ENCODE data around the gene GRIP1.

The GRIP1 gene

DNA sequence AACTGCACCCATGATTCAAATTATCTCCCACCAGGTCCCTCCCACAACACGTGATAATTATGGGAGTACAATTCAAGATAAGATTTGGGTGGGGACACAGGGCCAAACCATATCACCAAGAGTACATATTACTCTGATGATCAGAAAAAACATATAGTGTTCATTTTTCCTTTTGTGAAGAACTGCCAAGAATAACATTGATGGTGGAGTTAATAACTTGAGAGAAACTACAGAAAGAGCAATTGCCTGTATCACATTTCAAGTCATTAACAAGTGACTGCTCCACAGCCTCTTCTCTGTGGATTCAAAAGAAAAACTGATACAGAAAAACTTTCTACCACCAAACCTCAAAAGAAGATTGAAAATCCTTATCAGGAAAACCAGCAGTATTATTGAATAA is 34.7 kb downstream of the GRIP1 start:
- DNase-seq: no peak

DNA sequence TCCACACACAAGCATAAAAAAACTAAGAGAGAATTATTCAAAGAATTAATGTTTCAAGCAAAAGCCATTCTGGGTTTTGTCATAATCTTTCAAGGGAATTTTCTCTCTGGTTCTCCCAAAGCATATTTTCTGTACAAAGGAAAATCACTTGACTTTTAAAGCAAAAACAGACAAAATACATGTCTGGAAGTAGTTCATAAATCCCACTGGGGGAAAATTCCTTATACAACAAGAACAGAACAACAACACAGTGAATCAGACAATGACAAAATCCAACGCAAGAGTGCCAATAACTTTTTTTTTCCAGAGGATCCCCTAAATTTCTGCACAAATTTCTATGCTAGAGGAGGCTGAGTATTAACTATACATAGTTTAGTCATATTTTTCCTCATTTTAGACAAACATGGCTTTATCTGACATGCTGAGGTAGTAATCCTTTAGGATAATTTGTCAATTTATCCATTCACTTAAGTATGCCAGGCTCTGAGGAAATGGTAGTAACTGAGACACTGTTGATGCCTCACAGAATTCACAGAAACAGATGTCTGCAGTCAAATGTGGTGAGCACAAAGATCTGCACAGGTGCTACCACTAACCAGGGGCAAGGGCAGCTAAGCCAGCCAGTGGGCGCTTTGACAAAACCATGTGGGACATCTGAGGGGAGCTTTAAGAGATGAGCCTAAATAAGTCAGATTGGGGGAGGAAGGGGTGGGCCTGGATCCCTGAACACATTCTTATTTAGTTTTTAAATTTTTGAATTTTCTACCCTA is 38.0 kb downstream of the GRIP1 start:
- DNase-seq: no peak

DNA sequence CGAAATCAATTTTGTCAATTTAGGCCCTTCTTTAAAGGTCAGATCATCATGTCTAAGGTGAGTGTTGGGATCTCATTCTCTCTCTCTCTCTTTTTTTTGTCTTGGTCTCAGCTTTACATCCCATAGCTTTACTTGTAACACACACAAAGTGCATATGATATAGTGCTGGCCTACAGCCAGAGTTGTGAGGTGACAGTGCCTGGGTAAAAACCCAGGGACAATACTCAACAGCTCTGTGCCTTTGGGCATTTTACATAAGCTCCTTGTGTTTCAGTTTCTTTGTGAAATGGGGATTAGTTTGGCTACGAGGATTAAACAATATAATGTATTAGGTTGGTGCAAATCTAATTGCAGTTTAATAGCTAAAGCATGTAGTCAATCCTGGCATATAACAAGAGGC is 40.2 kb downstream of the GRIP1 start:
- DNase-seq: no peak

DNA sequence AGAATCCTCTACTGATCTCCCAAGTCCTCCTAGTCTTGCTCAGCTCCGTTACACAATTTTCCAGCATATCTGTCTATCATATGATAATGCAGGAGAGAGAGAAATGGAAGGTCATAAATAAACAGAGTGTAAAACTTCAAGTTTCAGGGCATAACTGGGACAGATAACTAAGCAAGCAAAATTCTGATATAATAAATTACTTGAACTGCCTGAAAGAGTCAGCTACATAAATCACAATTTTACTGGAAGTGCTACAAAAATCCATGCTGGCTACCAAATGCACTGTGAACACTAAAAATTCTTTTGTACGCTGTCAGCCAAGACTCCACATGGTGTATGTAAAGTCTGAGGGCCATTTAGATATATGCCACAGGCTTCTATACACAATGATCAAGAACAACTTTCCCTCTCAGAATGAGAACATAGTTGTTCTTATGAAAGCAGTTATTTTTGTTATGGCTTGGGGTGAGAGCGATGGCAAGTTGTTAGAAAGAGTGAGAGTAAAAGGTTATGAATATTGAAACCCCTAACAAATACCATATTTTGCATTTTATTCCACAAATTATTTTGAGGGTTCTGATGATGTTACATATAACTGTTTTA is 41.1 kb downstream of the GRIP1 start:
- DNase-seq: no peak

DNA sequence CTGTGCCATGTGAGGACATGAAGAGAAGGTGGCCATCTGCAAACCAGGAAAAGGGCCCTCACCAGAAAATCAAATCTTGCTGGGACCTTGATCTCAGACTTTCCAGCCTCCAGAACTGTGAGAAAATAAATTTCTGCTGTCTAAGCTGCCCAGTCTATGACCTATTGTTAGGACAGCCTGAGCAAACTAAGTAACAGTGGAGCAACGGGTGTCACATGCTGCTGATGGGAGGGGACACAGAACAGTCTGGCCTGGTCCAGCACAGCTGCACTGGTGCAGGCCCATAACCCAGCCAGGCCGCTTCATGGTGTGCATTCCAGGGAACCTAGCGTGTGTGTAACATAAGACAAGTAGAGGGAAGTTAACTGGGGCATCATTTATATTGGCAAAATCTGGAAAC is 42.1 kb downstream of the GRIP1 start:
- no peak for DNase-seq

DNA sequence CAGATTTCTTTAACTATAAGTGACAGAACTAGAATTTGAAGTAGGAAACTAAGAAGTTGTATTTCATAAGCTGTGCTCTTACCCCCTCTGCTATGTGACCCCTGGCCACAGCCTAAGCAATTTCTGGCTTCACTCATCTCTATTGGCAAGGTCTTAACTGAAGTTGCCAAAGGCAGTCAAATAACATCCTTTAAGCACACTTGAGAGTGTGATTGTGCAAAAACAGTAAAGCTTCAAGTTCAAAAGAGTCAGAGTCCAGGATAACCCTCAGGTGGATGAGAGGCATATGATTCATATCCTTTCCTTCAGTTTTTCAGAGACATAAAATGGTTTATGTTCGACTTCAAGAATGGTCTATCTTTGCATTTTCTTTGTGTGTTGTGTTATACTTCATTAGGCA is 45.2 kb downstream of the GRIP1 start:
- DNase-seq: no peak

DNA sequence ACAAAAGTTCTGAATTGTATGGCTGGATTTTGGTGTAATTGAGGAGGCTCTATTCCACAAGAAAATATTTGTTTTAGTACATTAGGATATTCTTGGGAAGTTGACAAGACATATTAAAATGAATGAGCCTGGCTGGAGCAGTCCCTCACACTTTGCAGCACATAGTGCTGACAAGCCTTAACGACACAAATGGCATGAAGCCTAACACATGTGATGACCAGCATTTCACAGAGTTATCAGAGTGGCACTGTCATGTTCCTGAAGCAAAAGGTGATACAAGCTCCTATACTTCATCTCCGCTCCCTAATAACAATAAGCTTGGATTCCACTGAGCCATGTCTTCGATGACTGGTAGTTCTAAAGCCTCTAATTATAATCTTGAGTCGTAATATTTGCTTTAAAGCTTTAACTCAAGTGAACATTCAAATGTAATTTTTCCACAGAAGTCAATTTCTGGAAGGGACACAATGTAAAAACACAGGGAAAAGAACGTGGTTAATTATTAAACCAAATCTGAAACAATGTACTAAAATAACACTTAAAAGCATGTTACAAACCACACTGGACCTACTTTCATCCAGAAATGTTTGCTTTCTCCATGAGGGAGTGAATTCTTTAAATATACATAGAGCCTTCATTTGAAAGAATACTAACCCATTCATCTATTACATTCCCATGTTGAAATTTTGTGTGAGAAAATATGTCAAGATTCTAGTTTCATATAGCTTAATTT is 49.6 kb downstream of the GRIP1 start:
- no peak for DNase-seq

DNA sequence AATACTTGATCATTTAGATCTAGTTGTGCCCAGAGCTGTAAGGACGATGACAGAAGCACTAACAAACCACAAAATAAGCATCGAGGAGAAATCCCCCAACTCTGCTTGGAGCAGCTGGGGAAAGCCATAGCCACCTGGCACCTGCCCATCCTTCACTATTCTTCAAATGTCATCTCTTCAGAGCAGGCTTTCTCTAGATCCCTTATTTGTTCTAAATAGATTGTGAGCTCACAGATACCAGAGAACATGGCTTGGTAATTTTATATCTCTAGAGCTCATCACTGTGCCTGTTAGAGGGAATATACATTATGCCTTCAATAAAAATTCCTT is 50.9 kb downstream of the GRIP1 start:
- peak; percentile 10 for DNase-seq

DNA sequence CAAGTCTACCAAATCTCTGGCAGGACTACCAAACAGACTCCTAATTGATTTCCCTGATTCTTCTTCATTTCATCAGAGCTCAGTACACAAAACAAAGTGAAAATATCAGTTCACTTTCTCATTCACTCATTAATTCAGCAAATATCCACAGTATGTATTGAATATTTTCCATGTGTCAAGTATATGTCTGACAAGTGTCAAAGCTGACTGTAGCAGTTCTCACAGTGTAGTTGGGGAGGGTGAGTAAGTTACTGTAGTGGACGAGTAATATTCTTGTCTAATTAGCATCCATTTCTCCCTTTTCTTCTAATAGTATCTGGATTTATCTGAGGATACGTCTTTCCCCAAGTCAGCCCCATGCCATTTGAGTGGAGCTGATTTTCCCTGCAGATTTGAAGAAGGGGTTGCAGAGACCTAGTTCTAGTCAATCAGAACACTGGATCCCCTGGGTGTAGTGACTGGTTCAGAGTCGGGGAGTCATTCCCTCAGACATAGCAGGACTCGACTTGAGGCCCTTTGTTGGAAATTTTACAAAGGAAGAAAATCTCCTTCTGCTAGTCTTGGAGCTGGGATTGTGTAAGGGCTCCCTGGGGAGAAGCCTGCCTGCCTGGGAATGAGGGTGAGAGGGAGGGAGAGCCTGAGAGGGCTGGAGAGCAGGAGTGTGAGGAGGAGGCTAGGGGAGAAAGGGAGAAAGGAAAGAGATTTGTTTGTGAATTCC is 51.4 kb downstream of the GRIP1 start:
- DNase-seq: no peak

DNA sequence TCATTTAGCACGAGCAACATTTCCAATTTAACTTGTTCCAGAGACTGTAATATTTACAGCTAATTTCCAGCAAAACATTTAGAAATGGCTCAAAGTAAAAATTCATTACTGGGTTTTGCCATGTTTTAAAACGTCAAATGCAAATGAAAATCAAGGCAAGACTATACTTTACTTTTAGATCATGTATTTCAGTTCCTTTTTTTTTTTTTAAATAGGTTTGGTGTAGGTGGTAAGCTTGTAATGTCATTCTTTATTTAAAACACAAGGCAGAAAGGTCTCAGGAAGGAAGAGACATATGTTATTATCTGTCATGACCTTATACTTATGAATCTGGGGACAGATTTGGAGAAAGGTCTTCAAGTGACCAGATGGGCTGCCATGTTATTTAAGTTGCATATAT is 54.1 kb downstream of the GRIP1 start:
- no peak for DNase-seq

DNA sequence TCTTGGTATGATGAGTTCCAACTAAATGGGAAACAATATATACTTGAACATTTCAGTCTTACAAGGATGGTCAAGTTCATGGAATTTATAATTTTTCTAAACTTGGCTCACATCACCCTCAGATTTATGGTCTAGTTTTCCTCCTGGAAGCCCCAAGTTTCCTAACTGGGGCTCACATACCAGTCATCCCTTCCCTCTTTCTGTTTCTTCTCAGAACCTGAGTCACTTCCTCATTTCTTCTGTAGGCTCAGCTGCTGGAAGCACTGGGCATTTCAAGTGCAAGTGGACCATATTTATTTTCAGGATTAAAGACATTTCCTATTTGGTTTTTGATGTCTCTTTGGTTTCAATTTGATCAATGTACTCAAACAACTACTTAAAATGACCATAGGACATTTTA is 55.4 kb downstream of the GRIP1 start:
- no peak for DNase-seq

DNA sequence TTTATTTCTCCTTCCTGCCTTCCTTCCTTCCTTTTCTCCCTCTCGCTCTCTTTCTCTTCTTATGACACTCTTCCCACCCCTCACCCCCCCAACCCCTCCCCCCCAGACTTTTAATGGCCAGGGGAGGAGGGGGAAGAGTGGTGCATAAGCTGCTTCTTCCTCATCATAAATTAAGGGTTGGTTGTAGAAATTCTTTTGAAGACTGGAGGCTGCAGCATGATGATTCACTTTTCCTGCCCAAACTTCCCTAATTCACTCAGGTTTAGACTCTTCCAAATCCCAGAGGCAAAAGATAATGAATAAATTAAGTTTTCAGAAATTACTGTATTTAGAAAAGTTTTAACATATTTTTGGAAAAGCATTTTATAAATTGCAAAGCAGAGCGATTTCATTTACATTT is 58.2 kb downstream of the GRIP1 start:
- no peak for DNase-seq

DNA sequence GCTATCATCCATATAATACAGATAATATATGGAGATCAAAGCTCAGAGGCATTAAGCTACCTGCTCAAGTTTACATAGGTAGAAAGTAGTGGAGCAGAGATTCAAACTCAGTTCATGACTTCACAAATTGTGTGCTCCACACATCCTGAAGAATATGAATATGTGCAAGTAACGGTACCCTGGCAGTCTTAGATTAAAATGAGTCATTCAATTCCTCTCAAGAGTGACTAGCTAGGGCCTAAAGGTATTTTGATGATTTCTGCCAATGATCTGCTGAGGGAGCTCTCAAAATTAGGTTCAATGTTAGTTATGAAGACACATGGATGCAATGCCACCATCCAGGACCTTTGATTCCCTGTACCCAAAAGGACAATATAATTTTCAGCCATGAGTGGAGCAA is 58.9 kb downstream of the GRIP1 start:
- no peak for DNase-seq

DNA sequence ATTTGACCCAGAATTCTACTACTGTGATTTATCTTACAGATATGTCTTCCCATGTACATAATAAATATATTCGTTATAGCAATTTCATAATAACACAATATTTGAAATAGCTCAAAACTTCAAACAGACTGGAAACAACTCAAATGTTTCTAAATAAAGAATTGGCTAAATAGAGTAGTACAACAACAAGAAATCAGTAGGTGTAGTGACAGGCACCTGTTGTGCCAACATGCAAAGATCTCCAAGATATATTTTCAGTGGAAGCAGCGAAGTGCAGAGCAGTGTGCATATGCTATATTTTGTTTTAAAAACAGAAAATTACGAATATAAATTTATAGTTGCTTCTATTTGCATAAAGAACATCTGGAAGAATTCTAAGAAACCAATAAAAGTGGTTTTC is 60.9 kb downstream of the GRIP1 start:
- DNase-seq: no peak

DNA sequence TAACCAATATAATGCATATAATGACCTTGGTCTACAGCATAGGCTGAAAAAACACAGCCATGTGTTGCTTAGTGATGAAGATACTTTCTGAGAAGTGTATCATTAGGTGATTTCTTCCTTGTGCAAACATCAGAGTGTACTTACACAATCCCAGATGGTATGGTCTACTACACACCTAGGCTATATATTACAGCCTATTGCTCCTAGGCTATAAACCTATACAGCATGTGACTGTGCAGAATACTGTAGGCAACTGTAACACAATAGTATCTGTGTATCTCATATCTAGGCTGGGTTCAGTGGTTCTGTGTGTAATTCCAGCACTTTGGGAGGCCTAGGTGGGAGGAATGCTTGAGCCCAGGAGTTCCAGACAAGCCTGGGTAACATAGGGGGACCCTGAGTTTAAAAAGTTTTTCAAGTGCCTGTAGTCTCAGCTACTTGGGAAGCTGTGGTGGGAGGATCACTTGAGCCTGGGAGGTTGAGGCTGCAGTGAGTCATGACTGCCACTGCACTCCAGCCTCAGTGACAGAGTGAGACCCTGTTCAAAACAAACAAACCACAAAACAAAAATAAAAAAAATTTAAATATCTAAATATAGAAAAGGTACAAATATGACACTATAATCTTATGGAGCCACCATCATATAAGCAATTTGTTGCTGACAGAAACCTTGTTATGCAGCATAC is 66.6 kb downstream of the GRIP1 start:
- DNase-seq: no peak

DNA sequence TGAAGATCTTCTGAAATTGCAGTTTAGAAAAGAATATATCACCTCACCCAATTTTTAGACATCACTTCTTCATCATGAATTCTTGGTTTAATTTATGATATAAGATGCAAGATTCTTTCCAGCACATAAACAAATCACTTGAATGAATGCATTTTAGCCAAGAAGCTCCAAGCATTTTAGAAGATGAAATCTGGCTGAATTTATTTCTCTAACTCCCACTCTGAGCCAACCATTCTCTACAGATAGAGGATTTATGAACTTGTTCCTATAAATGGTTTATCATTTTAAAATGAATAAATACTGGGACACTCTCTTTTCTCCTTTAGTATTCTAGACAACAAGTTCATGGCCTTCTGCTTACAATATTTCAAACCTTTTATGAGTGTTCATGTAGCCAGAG is 71.7 kb downstream of the GRIP1 start:
- DNase-seq: no peak

DNA sequence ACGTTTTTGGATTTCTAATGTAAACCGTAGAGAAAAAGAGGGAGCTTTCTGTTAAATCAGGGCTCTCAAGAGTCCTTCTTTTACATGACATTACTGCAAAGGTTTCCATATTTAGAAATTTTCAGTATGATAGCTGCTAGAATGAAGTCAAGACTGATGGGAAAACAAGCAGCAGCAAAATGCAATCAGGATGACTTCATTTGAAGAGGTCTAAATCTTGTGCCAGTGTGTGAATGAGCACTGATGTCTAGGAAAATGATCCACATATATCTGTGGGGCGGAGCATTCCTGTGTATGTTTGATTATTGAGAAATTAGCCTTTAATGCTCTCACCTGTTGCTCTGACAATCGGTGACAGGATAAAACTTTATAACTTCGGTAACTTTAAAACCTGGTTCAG is 73.6 kb downstream of the GRIP1 start:
- no peak for DNase-seq

DNA sequence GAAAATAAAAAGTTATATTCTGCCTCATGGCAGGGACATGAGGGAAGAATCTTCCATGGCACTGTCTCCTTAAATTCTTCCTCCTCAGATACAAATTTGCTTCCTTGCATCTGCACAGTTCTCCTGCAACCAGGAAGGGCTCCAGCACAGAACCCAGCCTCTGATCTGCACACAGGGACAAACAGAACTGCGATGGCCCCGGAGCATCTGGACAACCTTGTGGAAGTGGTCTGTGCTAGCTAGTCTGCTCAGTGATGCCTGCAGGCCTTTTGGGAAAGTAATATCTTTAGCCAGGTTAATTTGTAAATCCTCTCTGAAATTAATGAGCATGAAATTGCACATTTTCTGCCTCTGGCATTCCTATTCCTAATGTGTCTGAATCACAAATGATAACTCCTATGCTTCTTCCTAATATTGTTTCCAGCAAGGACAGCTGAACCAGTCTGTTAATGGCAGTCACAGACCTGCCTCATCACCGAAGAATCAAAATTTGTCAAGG is 74.8 kb downstream of the GRIP1 start:
- DNase-seq: no peak

DNA sequence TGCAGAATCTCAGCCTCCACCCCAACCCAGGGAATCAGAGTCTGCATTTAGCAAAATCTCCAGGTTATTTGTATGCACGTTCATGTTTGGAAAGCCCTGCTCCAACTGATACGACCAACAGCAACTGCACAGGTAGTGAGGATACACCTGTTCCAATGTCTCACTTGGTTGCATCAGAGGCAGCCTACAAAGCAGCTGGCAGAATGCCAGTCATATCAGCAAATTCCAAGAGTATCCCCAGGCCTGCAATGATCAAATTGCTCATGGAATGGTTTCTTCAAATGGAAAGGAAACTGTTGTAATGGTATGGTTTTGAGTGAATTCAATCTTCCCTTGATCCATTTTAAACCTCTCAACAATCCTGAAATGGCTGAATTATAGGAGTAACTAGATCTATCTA is 75.4 kb downstream of the GRIP1 start:
- peak; percentile 52 for DNase-seq

DNA sequence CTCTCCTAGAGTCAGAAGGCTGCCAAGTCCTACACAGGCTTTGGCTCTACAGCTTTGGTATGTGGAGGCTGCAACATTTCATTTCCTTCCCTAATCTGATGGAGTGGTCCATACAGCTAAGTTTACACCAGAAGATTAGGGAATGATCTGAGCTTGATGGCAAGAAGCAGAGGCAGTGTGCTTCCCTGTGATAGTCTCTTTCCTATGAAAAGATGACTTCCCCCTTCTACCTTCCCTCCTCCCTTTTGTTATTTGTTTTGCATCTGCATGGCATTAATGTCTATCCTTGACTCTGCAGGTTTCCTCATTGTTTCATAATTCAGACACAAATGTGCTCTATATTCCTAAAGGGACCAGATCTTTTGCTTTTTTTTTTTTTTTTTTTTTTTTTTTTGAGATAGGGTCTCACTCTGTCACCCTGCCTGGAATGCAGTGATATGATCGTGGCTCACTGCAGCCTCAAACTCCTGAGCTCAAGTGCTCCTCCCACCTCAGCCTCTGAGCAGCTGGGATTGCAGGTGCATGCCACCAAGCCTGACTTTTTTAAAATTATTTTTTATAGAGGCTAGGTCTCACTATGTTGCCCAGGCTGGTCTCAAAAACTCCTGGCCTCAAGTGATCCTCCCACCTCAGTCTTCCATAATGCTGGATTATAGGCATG is 76.3 kb downstream of the GRIP1 start:
- no peak for DNase-seq

DNA sequence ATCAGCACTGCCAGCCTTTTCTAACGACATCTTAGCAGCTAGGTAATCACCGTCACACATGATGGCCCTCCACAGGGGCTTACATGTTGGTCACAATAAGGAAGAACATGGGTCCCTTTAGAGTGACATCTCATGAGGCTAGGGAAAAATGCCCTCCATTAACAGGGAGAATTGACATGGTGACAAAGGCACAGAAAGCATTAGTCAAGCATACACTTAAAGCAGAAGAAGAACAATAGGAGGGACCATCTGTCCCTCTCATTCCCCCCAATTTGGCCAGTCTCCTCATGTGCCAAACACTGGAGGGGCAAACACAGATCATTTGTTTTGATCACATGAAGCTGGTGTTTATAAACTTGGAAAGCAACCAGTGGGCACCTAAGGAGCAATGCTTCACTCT is 78.0 kb downstream of the GRIP1 start:
- DNase-seq: peak; percentile 80

DNA sequence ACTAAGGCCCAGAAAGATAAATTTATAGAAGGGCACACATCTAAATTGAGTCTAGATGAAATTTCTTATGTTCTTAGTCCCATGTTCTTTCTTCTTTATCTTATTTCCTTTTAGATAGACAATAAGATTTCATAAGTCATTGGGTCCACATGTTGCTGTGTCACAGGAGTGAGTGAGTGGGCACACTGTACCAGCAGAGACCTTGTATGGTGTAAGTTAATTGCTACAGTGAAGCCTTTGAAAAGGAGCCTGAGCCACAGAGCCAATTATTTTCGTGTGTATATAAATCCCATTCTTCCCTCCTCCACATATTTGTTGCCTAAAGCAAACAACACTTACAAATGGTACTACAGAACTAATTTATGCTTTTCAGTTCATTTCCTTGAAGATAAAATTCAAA is 79.1 kb downstream of the GRIP1 start:
- DNase-seq: peak; percentile 68
